Activated CD8-positive, alpha-beta memory T cell treated with anti-CD3 and anti-CD28 coated beads, Interleukin-2, amount 50 U/mL, for 1 hour (primary cell): ENCODE results near the gene BLOC1S3.

Experiments
- DNase-seq: peaks from one replicate; pipeline ENCODE4 v3.0.0-alpha.2; 2020; ENCODE audit errors: extremely low read depth

The BLOC1S3 gene

GRCh38 chr19:45161738-45162607 is 16.6 kb upstream of the BLOC1S3 start:
- no peak for DNase-seq

GRCh38 chr19:45162608-45163143 is 15.9 kb upstream of the BLOC1S3 start:
- no peak for DNase-seq

DNA sequence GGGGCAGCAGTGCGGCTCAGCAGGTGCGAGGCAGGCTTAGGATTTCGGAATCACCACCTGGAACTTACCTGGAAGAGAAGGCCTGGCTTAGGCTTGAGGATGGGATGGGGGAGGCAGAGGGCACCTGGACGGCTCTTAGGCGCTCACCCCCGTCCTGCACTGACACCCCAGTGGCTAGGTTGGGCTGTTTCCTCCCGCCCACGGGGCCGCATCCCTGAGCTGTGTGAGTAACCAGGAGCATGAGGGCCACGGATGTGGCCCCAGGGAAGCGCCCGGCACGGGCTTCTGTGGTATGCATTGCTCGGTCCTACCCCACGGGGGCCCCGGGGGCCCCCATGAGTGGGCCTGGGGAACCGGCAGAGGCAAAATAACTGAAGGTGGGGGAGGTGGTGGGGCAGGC is 15.4 kb upstream of the BLOC1S3 start:
- no peak for DNase-seq

DNA sequence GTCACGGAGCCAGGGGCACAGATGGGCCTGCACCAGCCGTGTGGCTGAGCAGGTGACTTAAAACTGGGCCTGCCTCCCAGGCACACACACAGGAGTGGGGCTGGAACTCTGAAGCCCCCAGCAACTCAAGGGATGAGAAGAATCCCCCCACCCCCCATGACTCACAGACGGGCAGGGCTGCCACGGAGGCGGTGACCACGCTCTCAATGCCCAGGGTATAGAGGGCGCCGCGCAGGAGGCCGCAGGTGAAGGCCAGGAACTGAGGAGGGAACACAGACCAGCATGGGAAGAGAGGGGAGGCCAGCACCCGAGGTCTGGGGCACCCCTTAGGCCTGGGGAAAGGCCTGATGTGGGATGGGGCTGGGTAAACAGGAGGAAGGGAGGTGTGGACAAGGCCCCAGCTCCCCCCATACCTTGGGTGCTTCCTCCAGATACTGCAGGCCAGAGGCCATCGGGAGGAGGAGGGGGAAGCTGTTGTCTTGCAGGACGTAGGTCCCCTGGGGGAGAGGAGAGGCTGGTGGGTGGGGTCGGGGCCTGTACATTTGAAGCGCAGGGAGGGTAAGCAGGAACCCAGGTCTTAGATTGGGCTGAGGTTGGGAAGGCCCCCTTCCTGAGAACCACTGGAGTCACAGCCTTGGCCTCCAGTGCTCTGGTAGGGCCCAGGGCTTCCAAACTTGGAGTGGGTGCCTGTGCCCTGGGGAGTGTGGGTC is 14.7 kb upstream of the BLOC1S3 start:
- no peak for DNase-seq

DNA sequence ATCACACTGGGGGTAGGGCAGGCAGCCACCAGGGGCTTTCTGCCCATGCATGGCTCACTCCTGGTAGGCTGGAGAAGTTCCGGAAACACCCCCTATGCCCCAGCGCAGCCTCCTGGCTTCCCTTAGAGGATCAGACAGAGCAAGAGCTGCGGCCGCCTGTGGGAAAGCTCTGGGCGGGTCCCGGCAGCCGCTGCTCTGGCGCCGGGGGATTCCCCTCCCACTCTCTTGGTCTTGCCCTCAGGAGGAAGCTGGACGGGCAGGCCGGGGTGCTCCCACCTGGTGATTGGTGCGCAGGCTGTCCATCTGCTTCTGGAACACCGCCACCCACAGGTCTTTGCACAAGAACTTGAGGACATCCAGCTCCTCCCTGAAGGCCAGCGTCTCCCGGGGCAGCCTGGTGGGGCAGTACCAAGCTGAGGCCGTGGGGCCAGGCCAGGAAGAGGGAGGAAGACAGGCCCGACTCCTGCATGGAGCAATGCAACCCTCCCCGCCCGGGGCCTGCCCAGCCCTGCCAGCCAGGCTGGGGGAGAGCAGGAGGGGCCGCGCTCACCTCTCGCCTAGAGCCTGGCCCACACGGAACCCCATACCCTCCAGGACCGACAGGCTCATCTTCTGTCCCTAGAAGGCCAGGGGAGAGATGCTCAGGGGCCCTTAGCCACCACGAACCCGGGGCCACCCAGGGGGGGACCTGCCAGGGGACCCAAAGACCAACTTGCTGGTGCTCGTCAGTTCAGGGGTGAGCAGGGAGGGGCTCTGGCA is 13.8 kb upstream of the BLOC1S3 start:
- no peak for DNase-seq

- no peak for DNase-seq
Measured at GRCh38 chr19:45166723-45167252, 11.8 kb upstream of the BLOC1S3 start.

GRCh38 chr19:45168767-45169351 is 9.7 kb upstream of the BLOC1S3 start:
- no peak for DNase-seq

- no peak for DNase-seq
Measured at GRCh38 chr19:45169602-45170001, 9.0 kb upstream of the BLOC1S3 start.

GRCh38 chr19:45170146-45171106 is 8.2 kb upstream of the BLOC1S3 start:
- DNase-seq: no peak

- no peak for DNase-seq
Measured at GRCh38 chr19:45171211-45171623, 7.4 kb upstream of the BLOC1S3 start.

- no peak for DNase-seq
Measured at GRCh38 chr19:45172173-45172572, 6.4 kb upstream of the BLOC1S3 start.

DNA sequence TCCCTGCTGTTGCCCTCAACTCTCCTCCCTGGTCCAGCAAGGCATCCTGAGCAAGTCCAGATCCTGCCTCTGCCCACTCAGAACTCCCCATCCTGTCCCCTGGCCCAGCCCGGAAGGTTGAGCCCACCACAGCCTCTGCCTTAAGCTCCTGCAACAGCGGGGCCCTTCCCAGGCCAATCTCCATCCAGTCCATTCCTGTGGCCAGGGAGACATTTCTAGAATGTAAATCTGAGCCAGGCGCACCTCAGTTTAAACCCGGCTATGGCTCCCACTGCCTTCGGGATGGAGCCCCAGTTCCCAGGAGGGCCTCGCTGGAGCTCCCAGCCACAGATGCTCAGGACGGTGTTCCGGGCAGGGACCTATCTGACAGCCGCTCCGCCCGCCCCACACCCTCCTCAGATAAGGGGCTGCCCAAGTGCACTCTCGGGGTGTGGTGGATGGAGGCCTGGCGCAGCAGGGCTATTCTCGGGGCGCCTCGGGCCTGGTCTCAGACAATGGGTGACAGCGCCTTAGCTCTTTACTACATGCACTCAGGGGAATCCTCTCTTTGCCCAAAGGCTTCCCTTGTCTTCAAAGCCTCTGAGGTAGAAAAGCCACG is 5.9 kb upstream of the BLOC1S3 start:
- DNase-seq: no peak

DNA sequence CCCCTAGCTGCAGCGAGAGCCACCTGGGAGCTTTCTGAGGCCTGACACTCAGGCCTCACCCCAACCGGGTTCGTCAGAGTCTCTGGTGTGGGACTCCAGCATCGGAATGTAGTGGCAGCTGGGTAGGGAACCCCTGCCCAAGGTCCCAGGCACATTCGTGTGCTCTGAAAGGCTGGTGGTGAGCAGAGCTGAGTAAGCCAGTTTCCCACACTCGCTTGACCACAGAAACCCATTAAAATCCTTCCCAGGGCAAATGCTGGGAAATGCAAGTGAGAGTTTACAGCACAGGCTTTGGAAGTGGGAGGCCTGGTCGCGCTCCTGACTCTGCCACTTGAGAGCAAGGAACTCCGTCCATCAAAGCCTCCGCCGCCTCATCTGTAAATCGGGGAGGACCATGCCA is 4.8 kb upstream of the BLOC1S3 start:
- no peak for DNase-seq

- DNase-seq: no peak
Measured at GRCh38 chr19:45175515-45176345, 2.9 kb upstream of the BLOC1S3 start.

- no peak for DNase-seq
Measured at GRCh38 chr19:45177817-45178261, 745 bp upstream of the BLOC1S3 start, which contains the start of gene TRAPPC6A. TSS of gene TRAPPC6A (minus strand) at chr19:45178237. CDS start at chr19:45178218, 19 bp downstream.

GRCh38 chr19:45179072-45179891 is 698 bp downstream of the BLOC1S3 start:
- DNase-seq: no peak

- no peak for DNase-seq
Measured at GRCh38 chr19:45179892-45180370, 1.3 kb downstream of the BLOC1S3 start.

GRCh38 chr19:45180936-45181335 is 2.4 kb downstream of the BLOC1S3 start:
- no peak for DNase-seq
